Spleen (tissue), 7 donors: ENCODE measurements around the gene TNFRSF18.
"Not testable (repeated sequence)": the region's sequence is repeated elsewhere in the genome, so short reads cannot be mapped to it uniquely, and the experiment has no call there.

Source experiments
- POLR2AphosphoS5 ChIP-seq, 3 donors: sonication (generic); formaldehyde crosslinking; IDR thresholded peaks; one replicate each; pipeline ENCODE4 v1.5.1; 2017; ENCODE audit warnings: antibody characterized with exemption in 3 of 3
- TF ChIP-seq, protein P1 (sequence below), 11 experiments: fragments of 200-600 bp in 7 of 11; fragments of 450-650 bp in 4 of 11; sonication (generic) in 4 of 11; IDR thresholded peaks in 8 of 11; conservative IDR thresholded peaks in 3 of 11; 1 replicate in 7 of 11; 2 replicates in 4 of 11; pipeline versions ENCODE4 v1.4.0 to v1.8.0; 2016 to 2021; ENCODE audit warnings: antibody characterized with exemption in 11 of 11, inconsistent platforms in 4 of 11, mild to moderate bottlenecking in 1 of 11
- donor health status: DM: no; HTN: no; CAD: no; lungs with moderate emphysema.
- donor health status: DM: no; HTN: no; CAD: no.
- donor health status: DM: no; HTN: no; CAD: no.

DNA sequence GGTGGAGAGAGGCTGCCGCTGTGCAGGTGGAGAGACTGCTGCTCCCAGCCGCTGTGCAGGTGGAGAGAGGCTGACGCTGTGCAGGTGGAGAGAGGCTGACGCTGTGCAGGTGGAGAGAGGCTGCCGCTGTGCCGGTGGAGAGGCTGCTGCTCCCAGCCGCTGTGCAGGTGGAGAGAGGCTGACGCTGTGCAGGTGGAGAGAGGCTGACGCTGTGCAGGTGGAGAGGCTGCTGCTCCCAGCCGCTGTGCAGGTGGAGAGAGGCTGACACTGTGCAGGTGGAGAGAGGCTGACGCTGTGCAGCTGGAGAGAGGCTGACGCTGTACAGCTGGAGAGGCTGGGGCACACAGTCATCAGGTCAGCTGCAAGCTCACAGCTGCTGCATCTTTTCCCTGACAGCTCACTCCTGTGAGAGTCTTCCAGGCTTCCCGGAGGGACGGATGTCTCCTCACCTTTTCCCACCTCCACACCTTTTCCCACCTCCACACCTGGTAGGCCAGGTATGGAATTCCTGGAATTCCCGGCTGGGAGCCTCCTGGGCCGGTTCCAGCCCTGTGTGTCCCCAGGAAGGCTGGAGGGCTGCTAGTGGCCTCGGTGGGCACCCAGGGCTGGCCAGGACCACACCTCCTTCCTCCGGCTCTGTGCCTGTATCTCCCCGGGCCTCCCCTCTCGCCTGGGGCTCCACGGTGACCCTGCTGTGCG, 30.2 kb downstream of the TNFRSF18 start:
- not testable (repeated sequence) for TF ChIP-seq POLR2AphosphoS5 (IDR thresholded peaks at IDR 0.05)
- TF ChIP-seq, protein P1, sequence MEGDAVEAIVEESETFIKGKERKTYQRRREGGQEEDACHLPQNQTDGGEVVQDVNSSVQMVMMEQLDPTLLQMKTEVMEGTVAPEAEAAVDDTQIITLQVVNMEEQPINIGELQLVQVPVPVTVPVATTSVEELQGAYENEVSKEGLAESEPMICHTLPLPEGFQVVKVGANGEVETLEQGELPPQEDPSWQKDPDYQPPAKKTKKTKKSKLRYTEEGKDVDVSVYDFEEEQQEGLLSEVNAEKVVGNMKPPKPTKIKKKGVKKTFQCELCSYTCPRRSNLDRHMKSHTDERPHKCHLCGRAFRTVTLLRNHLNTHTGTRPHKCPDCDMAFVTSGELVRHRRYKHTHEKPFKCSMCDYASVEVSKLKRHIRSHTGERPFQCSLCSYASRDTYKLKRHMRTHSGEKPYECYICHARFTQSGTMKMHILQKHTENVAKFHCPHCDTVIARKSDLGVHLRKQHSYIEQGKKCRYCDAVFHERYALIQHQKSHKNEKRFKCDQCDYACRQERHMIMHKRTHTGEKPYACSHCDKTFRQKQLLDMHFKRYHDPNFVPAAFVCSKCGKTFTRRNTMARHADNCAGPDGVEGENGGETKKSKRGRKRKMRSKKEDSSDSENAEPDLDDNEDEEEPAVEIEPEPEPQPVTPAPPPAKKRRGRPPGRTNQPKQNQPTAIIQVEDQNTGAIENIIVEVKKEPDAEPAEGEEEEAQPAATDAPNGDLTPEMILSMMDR (IDR thresholded peaks at IDR 0.05 in 8 of 11, conservative IDR thresholded peaks at IDR 0.05 in 3 of 11), result not testable (repeated sequence)
